Suppressor macrophage (primary cell): ENCODE data around the gene BCORL1.
A peak's percentile ranks its signal among the peaks of the same experiment; 100 is the strongest.

Experiments
- DNase-seq, 4 experiments: peaks; one replicate each; pipeline ENCODE4 v3.0.0-alpha.2; 2020 to 2022
- total RNA-seq, 17 experiments: gene quantifications; one replicate each; lab custom pipeline; 2026; ENCODE audit warnings: mixed read lengths in 6 of 17, inconsistent platforms in 3 of 17; lab: John Stamatoyannopoulos, UW

The BCORL1 gene
- 1.1 to 32.1 (median 4.9) reads per million in 17 experiments for total RNA-seq

DNA sequence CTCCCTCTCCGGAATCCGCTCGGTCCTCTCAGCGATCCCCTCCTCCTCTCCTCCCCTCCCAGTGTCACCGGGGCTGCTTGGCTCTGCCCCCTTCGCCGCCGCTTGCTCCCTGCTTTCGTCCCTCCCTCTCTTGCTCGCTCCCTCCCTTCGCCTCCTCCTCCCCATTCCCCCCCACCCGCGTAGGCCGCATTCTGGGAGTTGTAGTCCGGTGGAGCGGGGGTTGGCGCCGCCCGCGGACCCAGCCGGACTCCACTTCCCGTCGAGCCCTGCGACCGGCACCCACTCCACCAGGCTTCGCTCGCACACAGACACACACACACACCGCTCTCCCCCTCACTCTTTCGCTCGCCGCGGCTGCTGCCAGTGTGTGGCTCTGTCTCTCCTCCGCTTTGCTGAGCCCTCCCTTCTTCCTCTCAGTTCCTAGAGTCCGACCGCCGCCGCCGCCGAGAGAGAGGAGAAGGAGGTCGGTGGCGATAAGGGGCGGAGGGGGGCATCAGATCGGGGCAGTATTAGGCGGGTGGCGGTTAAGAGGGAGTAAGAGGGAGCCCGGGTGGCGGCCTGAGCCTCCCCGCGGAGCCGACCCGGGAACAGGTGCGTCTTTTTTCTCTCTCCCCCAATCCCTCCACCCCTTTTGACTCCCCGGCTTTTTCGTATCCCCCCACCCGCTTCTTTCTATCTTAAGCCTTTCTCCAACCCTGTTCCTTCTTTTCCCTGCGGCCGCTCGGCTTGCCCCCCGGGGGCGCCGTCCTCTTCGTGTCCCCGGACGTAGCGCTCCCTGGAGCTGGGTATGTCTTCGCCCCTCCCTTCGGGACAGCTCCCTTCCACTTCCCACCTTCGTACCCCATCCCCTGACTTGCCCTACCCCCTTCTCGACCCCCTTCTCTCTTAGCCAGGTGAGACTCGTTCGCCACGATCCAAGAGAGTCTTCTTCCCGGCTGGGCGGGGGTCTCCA lies at the start of gene BCORL1:
Gene BCORL1 (plus strand): TSS at position 336 of the 952 bp plus-strand sequence. CDS start 22,597 bp downstream, outside the sequence.
- DNase-seq: peak; percentile 82 to 92 (median 88)

GRCh38 chrX:129932821-129933321 lies 49.6 kb upstream of the BCORL1 start:
- DNase-seq: peak in 3 of 4 experiments; percentile 14 to 25 (median 19)

DNA sequence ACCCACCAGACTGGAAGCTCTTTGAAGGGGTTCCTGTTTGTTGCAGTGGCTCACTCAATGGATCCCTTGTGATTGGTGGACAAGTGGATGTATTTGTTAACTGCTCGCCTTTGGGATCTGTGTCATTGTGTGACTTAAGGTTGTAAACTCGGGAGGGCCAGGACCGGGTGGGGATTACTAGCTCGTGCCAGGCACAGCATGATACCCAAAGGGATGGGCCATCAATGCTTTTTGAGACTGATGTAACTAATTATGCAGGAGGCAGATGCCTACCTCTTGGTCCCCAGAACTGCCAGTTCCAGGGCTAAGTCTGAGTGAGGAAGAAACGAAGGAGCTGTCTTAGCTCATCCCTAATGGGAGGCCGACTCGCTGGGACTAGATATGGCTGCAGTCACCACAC lies 48.7 kb upstream of the BCORL1 start:
- no peak for DNase-seq

GRCh38 chrX:129934461-129934860 lies 48.0 kb upstream of the BCORL1 start:
- DNase-seq: no peak

DNA sequence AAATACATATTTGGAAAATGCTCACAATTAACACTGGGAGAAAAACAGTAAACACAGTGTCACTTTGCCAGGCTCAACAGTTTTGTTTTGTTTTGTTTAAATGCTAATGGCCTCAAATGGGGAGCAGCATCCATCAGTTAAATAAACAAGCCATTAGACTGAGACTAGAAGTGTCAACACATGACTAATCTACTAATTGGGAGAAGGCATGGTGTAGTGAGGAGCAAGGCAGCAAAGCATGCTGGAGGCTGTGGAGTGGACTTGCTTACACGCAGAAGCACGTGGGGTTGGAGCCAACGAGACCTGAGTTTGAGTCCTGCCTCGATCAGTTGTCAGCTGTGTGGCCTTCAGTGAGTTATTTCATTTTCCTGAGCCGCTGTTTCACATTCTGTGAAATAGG lies 47.5 kb upstream of the BCORL1 start:
- no peak for DNase-seq

- no peak for DNase-seq
Measured at GRCh38 chrX:129938081-129938480, 44.4 kb upstream of the BCORL1 start.

DNA sequence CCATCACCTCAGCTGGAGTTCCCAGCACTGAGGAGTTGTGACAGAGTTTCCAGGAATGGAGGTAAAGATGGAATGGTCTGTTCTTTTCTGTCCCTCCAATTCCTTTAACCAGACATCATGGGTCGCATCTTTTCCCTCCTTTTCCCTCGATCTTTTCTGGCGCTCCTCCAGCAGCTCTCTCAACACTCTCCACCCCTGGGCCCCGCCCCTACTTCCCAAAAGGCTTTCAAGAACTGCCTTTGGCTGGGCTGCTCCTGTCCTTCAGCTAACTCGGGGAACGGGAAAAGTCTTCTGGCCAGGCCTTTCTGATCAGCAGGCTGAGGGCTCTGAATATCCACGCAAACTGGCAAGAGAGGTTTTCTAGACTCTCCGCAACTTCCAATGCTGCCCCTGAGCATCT lies 42.4 kb upstream of the BCORL1 start:
- no peak for DNase-seq

GRCh38 chrX:129940721-129941120 lies 41.7 kb upstream of the BCORL1 start:
- no peak for DNase-seq

GRCh38 chrX:129945131-129945530 lies 37.3 kb upstream of the BCORL1 start:
- DNase-seq: no peak

GRCh38 chrX:129953334-129953648 lies 29.1 kb upstream of the BCORL1 start:
- DNase-seq: no peak

DNA sequence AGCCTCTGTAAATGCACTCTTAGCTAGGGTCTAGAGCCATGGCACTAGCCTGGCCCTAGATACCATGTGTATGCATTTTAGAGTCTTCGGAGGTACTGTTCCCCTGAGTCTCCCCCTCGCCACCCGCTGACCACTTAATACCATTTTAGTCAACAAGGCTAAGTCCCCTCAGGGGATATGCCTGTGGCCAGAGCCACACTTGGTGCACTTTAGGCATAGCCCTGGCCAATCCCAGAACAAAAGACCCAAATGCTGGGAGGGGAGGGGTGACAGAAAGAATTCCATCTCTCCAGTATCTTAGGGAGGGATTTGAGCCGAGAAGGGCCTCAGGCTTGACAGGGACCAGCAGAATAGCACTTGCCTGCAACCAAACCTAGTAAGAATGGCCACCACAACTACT lies 28.6 kb upstream of the BCORL1 start:
- DNase-seq: no peak

- no peak for DNase-seq
Measured at GRCh38 chrX:129954804-129955203, 27.6 kb upstream of the BCORL1 start.

- DNase-seq: no peak
Measured at GRCh38 chrX:129955682-129956081, 26.8 kb upstream of the BCORL1 start.

DNA sequence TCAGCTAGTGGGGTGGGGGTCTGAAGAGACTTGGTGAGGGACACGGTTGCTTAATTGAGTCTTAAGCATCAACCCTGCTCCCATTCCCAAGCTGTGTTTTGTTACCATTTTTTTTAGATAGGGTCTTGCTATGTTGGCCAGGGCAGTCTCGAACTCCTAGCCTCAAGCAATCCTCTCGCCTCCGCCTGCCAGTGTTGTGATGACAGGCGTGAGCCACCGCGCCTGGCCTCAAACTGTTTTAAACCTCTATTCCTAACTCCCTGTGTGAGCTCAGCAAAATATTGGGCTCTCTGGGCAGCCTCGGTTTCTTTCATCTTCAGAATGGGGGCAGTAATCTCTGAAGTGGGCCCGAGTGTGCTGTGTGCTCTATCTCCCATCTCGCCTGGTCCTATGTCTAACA lies 26.3 kb upstream of the BCORL1 start:
- DNase-seq: no peak

DNA sequence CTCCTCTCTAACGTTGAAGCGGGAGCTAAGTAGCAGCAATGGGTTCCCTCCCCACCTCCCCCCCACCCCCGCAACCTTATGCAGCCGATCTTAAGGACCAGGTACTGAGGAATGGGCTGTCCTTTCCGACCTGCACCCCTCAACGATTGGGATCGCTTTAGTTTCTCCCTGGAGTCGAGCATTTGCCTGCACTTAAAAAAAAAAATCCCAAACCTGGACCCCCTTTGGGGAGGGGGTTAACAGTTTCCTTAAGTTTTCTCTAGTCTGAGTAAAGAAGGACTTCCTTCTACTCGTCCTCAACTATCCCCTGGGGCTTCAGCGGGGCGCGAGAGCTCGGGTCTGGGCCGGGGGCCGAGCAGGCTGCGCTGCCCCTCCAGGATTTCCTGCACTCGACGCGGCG lies 25.7 kb upstream of the BCORL1 start:
- no peak for DNase-seq

DNA sequence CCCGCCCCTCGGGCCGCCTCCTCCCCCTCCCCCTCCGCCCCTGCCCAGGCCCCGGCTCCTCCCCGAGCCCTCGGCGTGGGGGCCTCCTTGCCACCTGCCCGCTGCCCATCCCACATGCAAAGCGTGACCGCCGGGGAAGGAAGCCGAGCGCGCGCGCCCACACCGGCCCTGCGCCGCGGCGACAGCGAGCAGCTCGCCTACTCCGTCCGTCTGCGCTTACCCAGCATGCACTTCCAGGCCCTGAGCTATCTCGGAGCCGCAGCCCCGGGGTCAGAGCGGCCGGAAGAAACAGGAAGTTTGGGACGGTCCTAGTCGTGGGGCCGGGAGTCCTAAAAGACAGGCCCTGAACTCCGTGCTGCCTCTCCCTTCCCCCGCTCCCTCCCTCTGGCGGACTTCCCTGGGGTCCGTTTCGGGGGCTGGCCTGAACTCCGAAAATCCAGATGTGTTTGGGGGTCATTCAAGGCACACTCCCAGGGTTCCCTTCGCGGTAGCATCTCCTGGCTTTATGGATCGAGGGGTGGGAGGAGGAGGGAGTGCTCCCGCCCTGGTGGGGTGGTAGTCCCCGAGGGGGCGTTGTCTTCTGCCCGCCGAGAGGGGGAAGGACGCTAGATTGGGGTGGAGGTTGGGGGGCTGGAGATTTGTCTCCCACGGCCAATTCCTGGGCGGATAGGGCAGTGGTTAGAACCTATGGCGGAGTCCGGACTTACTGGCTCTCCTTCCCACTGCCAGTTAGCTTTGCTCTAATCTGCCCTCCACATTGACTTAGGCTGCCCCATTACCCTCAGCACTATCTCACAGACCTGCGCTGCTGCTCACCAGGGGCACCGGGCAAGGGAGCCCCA lies 25.0 kb upstream of the BCORL1 start:
- peak; percentile 79 to 91 (median 88) for DNase-seq

DNA sequence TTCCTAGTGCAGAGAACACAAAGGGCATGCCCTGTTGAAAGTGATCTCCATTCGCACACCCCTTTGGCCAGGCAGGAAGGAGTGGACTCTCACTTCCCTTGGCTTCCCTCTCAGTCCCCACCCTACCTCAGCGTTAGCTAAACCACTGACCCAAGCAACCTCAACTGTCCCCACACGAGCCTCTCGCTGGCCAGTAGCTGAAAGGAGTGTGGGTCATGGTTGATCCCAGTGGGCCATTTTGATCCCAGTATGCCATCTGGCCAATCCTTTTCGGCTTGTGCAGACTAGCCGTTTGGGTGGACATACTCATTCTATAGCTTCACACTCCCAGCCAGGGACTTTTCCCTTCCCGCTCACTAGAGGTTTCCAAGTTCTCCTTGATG lies 24.4 kb upstream of the BCORL1 start:
- DNase-seq: peak in 1 of 4 experiments; percentile 16

DNA sequence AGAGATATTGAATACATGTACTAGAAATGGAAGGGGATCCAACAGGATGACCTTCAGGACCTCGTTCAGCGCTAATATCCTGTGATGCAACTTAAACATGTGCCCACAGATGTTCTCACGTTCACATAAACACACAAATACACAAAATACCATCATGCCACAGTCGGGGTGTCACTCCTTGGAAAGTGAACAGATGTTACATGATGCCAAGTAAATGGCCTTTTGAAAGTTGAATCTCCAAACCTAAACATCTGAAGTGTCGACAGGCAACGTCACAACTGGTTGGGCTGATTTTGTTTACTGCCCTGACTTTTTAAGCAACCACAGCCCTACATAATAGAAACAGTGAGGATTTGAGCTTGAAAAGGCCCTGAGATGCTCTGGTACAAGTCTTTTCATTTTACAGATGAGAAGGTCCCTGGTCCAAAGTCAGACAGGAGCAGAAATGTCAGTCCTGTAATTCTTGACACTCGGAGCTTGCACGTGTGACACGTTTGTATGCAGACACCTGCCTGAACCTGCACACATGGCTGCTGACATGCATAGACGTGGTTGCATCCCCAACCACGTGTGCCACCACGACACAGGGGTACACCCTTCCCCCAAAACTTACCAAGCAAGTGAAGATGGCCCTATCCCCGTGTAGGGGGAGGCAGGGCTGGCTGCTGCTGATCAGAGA lies 23.5 kb upstream of the BCORL1 start:
- DNase-seq: no peak

DNA sequence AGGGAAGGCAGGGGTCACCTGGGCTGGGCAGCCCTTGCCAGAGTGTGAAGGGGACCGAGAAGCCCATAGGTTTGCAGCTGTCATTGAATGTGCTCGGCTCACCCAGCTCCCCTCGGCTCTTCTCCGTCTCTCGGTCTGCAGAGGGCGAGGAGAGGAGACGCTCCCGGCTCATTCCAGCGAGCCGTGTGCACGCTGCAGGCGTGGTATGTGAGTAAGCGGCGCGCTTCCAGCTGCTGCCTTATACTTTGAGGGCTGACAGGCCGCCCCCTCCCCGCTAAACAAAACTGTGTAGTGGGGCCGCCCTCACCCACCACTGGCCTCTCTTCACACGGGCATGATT lies 23.0 kb upstream of the BCORL1 start:
- no peak for DNase-seq

DNA sequence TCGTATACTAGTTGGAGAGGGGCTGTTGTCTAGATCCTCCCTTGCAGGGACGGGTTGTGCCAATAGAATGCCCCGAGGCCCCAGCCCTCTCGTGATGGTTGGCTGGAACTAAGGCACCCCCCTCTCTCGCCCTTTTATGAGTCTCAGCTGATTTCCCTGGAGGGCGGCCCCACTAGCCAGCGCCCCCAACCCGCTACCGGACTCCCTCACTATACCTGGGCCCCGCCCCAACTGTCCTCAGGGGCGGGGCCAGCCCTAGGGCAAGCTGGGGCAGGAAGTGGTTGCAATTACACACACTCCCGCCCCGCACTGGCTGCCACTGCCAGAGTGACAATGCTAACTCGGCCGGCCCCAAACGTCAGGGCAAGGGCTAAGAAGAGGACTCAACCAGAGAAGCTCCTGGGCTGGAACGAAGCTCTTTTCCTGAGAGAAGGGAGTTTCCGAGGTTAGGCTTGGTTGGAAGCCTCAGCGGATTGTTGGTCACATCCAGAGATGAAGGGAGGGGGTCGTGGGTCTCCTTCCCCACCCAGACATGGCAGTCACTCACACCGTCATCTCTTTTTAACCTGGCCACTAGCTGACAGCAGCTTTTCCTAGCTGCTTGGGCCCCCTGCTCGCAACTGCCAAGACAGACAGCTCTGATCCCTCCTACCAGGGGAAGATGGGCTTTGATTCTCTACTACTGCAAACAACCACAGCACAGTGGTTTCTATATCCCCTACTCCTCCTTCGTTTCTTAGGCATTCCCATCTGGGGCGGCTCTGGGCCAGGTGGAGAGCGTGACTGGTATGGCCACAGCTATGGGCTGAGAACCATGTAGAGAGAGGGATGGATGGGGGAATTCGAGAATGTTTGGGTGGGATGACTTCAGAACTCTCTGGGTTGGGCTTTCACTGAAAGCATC lies 21.0 kb upstream of the BCORL1 start:
- peak; percentile 48 to 83 (median 65) for DNase-seq

DNA sequence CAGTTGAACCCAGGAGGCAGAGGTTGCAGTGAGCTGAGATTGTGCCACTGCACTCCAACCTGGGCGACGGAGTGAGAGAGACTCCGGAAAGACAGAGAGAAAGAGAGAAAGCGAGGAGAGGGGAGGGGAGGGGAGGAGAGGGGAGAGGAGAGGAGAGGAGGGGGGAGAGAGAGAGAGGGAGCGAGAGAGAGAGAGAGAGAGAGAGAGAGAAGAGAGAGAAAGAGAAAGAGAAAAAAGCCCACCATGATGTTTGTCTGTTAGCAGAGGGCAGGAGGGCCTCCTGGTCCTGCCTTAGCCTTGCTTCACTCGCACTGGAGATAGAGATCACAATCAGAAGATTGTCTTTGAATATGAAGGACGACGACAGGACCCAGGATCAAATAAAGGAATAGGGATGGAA lies 18.7 kb upstream of the BCORL1 start:
- no peak for DNase-seq

DNA sequence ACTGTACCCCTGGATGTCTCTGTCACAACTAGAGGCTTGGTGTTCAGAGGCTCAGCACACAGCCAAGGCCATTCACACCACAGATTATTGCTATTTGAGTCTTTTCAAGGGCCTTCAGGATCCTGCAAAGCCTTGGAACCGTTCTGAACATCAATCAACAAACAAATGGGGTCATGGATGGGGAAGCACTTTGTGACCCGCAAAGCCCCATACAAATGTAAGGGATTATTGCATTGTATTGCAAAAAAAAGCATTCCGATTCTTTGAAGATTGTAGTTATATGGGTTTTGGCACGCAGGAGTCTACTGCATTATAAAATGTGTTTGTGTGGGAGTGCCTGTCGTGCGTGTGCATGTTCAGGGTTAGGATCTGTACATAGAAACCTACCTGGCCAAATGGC lies 17.3 kb upstream of the BCORL1 start:
- no peak for DNase-seq
